PFSK-1 (cell line): ENCODE measurements around the gene ABCF2.

Experiments
- POLR2AphosphoS5 ChIP-seq: IDR thresholded peaks from 2 replicates; pipeline ENCODE4 v1.6.1; 2012; ENCODE audit warnings: low read depth, mild to moderate bottlenecking, control low read depth, low read length, moderate library complexity
- SIN3A ChIP-seq: IDR thresholded peaks from 2 replicates; pipeline ENCODE4 v1.6.1; 2012; ENCODE audit warnings: mild to moderate bottlenecking, low read length, moderate library complexity, borderline replicate concordance; ENCODE audit not compliant: insufficient read depth
- TF ChIP-seq, protein P1 (sequence below), 2 experiments: IDR thresholded peaks; 2 replicates each; pipeline versions ENCODE4 v1.6.1 to v1.8.0; 2011 to 2012; ENCODE audit warnings: low read depth in 2 of 2, low read length in 2 of 2, control low read depth in 1 of 2, inconsistent platforms in 1 of 2, mild to moderate bottlenecking in 1 of 2, moderate library complexity in 1 of 2; ENCODE audit not compliant: insufficient read depth in 1 of 2

DNA sequence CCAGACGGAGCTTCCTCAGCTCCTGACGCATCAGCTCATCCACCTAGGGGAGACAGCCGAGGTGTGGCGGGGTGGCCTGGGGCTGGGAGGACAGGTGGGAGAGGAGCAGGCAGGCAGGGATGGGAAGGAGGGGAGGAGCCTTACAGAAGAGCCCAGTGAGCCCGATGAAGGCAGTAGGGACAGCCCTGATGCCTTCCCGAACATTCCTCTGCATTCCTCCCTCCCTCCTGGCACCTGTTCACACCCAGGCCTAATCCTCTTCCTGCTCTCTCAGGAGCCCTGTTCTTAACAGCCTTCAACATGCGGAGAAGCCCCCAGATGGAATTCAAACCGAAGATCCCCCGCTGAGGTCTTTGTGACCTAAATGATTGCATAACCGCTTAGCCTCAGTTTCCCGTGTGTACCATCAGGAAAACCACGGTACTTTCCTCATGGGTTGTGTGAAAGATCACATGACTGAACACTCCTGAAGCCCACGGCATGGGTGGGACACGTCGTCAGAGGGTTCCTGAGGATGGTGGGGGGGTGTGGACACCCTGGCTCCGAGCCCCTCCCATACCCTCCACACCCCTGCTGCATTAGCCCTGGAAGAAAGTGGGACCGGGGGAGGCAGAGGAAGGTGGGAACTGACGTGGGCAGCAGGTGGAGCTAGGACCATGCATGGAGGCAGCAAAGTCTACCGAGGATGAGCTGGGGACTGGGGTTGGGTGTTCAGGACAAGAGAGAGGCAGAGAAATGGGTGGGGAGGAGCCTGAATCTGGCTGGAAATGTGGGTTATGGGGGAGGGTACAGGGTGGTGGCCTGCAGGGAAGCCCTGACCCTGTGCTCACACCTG, 31.2 kb downstream of the ABCF2 start:
- TF ChIP-seq, protein P1, sequence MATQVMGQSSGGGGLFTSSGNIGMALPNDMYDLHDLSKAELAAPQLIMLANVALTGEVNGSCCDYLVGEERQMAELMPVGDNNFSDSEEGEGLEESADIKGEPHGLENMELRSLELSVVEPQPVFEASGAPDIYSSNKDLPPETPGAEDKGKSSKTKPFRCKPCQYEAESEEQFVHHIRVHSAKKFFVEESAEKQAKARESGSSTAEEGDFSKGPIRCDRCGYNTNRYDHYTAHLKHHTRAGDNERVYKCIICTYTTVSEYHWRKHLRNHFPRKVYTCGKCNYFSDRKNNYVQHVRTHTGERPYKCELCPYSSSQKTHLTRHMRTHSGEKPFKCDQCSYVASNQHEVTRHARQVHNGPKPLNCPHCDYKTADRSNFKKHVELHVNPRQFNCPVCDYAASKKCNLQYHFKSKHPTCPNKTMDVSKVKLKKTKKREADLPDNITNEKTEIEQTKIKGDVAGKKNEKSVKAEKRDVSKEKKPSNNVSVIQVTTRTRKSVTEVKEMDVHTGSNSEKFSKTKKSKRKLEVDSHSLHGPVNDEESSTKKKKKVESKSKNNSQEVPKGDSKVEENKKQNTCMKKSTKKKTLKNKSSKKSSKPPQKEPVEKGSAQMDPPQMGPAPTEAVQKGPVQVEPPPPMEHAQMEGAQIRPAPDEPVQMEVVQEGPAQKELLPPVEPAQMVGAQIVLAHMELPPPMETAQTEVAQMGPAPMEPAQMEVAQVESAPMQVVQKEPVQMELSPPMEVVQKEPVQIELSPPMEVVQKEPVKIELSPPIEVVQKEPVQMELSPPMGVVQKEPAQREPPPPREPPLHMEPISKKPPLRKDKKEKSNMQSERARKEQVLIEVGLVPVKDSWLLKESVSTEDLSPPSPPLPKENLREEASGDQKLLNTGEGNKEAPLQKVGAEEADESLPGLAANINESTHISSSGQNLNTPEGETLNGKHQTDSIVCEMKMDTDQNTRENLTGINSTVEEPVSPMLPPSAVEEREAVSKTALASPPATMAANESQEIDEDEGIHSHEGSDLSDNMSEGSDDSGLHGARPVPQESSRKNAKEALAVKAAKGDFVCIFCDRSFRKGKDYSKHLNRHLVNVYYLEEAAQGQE (IDR thresholded peaks at IDR 0.05; ENCODE audit: insufficient read depth in 1 of 2, low read depth in 2 of 2, low read length in 2 of 2), result no peak
- no peak for TF ChIP-seq POLR2AphosphoS5
- no peak for TF ChIP-seq SIN3A
